Measurements from ENCODE around the gene KRT7. TPM values are rescaled to one million over a fixed set of nuclear protein-coding genes. Genes with fewer than 3 reads are reported as not detected.

Gene KRT7
- not detected for total RNA-seq

GRCh38 chr12:52232674-52233461 is at the start of gene KRT7:
Gene KRT7, plus strand, starts transcription at chr12:52233243. Its CDS starts 54 bp downstream, at chr12:52233297.

GRCh38 chr12:52191841-52192791 is 40.9 kb upstream of the KRT7 start, which contains the start of gene KRT80:
Gene KRT80, minus strand, starts transcription at chr12:52192014. Its CDS starts 112 bp downstream, at chr12:52191902.

GRCh38 chr12:52274521-52275120 is 41.6 kb downstream of the KRT7 start, which contains the start of gene KRT86:
Gene KRT86, plus strand, starts transcription at chr12:52274645. Its CDS starts 27,272 bp downstream, at chr12:52301917.

GRCh38 chr12:52291267-52291935 is 58.4 kb downstream of the KRT7 start, which contains the start of gene KRT81:
Gene KRT81, minus strand, starts transcription at chr12:52291534. Its CDS starts 69 bp downstream, at chr12:52291465.

Other genes with a start within 250 kb of the KRT7 start
- gene TAMALIN, start 226.3 kb upstream of the KRT7 start, total RNA-seq, result 3.4 TPM
- 8.5 TPM for gene NR4A1, start 181.8 kb upstream of the KRT7 start, total RNA-seq
- 22.2 TPM for gene ATG101, start 163.3 kb upstream of the KRT7 start, total RNA-seq
- not detected for gene SMIM41, start 153.5 kb upstream of the KRT7 start, total RNA-seq
- gene KRT80, start 41.2 kb upstream of the KRT7 start, total RNA-seq, result not detected
- not detected for gene KRT86, start 41.4 kb downstream of the KRT7 start, total RNA-seq
- not detected for gene KRT81, start 58.3 kb downstream of the KRT7 start, total RNA-seq
- gene KRT83, start 88.2 kb downstream of the KRT7 start, total RNA-seq, result not detected
- not detected for gene KRT85, start 134.2 kb downstream of the KRT7 start, total RNA-seq
- gene KRT84, start 152.4 kb downstream of the KRT7 start, total RNA-seq, result not detected
- not detected for gene KRT82, start 173.1 kb downstream of the KRT7 start, total RNA-seq
- not detected for gene KRT75, start 201.1 kb downstream of the KRT7 start, total RNA-seq
- not detected for gene KRT6B, start 218.9 kb downstream of the KRT7 start, total RNA-seq
- not detected for gene KRT6C, start 240.6 kb downstream of the KRT7 start, total RNA-seq